Neutrophil (primary cell): ENCODE results near the gene ANKS1A.

Experiments
- H3K27ac ChIP-seq: fragments of 200-600 bp; sonication (generic); 2 replicates; pipeline ENCODE4 v1.5.1; 2016; ENCODE audit warnings: mild to moderate bottlenecking, moderate library complexity
- H3K27me3 ChIP-seq: fragments of 200-600 bp; sonication (generic); 2 replicates; pipeline ENCODE4 v1.6.0; 2016; ENCODE audit warnings: mild to moderate bottlenecking
- H3K36me3 ChIP-seq: fragments of 200-600 bp; sonication (generic); 2 replicates; pipeline ENCODE4 v1.5.1; 2017
- H3K4me1 ChIP-seq, 2 experiments: fragments of 200-600 bp in 1 of 2; sonication (generic) in 1 of 2; 1 replicate in 1 of 2; 2 replicates in 1 of 2; pipeline versions ENCODE4 v1.5.1 to v1.6.1; 2013 to 2016; ENCODE audit warnings: low read depth in 1 of 2, low read length in 1 of 2, mild to moderate bottlenecking in 1 of 2, moderate library complexity in 1 of 2; ENCODE audit not compliant: control insufficient read depth in 1 of 2, insufficient read depth in 1 of 2
- H3K4me3 ChIP-seq, 2 experiments: fragments of 200-600 bp in 1 of 2; sonication (generic) in 1 of 2; 1 replicate in 1 of 2; 2 replicates in 1 of 2; pipeline ENCODE4 v1.5.1; 2013 to 2016; ENCODE audit warnings: low read depth in 1 of 2, low read length in 1 of 2, mild to moderate bottlenecking in 1 of 2, moderate library complexity in 1 of 2
- H3K9me3 ChIP-seq: fragments of 200-600 bp; sonication (generic); 2 replicates; pipeline ENCODE4 v1.5.1; 2016
- CTCF ChIP-seq: fragments of 200-600 bp; sonication (generic); IDR thresholded peaks from 2 replicates; pipeline ENCODE4 v1.5.1; 2016; ENCODE audit warnings: antibody characterized with exemption

The ANKS1A gene

DNA sequence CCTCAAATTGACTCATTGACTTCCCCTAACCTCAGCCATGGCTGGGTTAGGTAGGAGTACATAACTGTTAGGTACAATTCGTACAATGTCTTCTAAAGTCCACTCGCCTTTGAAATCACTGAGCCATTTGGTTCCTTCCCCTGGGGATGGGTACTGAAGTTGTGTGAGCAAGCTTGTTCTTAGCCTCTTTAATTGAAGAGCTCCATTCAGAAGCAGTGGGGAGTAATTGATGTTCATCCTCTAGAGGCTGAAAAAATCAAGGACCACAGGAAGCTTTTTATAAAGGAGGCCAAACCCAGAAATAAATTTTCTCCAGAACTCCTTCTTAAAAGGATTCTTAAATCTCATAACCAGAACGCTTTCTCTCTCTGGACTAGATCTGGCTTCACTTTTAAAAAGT lies 60.6 kb downstream of the ANKS1A start:
- TF ChIP-seq CTCF: no peak

GRCh38 chr6:34950849-34951248 lies 61.8 kb downstream of the ANKS1A start:
- no peak overlapping the region for H3K27ac ChIP-seq
- peaks cover 0 to 4% of the 10 kb centered on the region in 2 experiments for H3K4me1 ChIP-seq
- H3K27me3 ChIP-seq: no peaks in the 10 kb centered on the region
- no peaks in the 10 kb centered on the region for H3K9me3 ChIP-seq
- H3K4me3 ChIP-seq: no peak overlapping the region
- no peak for TF ChIP-seq CTCF
- H3K36me3 ChIP-seq: no peaks in the 10 kb centered on the region

More for the DNA sequence above, 60.6 kb downstream of the ANKS1A start:
- Histone ChIP-seq H3K9me3 (no peaks in the 10 kb centered on the region), H3K27me3 (no peaks in the 10 kb centered on the region), H3K27ac (no peak overlapping the region), H3K36me3 (no peaks in the 10 kb centered on the region), H3K4me1 (no peaks in the 10 kb centered on the region), H3K4me3 (no peak overlapping the region)

GRCh38 chr6:34951731-34952130 lies 62.7 kb downstream of the ANKS1A start:
- no peak for TF ChIP-seq CTCF
- Histone ChIP-seq H3K9me3 (no peaks in the 10 kb centered on the region), H3K27me3 (no peaks in the 10 kb centered on the region), H3K27ac (no peak overlapping the region), H3K36me3 (no peaks in the 10 kb centered on the region), H3K4me3 (no peak overlapping the region), H3K4me1 (peaks cover 0 to 4% of the 10 kb centered on the region in 2 experiments)

DNA sequence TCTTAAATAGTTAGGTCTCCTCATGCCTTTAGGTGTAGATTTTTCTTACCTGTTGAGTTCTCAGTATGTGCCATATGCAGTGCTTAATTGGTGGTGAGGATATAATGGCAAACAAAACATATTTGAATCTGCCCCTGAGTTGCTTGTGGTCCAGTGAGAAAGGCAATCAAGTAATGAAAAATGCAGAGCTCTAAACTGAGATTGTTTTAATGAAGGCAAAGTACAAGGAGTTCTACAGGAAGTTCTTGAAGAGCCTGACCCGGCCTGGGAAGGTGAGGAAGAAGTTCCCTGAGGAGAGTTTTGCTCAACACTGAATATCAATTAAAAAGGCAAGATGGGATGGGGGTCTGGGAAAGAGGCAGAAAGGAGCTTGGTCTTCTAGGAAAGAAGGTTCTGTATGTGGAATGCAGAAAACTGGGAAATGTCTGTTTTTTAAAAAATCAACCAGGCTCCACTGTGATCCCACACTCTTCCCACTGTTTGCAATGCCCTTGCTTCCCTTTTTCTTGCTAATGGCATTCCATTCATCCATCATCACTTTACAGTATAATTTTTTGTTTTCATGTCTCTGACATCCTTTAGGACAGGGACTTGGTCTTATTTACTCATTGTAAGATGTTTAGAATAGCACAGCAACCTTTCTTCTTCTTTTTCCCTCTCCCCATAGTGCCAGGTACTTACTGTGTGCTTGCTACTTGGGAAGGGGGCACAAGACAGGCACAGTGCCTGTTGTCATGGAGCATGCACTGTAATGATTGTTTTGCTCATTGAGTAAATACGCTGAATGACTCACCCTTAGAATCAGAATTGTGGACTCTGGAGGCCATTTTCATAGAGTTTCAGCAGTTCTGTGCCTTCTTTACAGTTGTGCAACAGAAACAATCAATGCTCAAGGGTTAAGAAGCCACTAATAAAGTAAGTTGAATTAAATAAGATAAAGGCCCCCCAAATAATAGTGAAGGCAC lies 64.3 kb downstream of the ANKS1A start:
- Histone ChIP-seq H3K9me3 (no peaks in the 10 kb centered on the region), H3K4me1 (peaks cover 0 to 4% of the 10 kb centered on the region in 2 experiments), H3K4me3 (no peak overlapping the region), H3K27me3 (no peaks in the 10 kb centered on the region), H3K27ac (no peak overlapping the region), H3K36me3 (peaks cover 7% of the 10 kb centered on the region)
- TF ChIP-seq CTCF: no peak

DNA sequence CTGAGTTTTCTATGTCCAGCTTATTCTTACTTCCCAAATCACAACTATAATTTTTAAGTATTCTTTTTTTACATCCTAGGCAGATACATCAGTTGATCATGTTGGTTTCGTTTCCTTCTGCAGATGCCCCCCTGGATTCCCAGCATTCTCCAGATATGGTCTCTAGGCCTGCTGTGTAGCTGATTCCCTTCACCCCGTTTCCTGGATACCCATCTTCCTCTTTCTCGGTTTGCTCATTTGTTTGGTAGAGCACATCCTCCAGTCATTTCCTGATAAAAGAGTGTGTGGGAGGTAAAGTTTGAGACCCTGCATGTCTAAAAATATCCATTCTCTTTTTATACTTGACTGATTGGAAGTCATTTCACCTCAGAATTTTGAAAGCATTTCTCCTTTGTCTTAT lies 66.4 kb downstream of the ANKS1A start:
- no peak overlapping the region for H3K27ac ChIP-seq
- H3K4me1 ChIP-seq: peaks cover 0 to 10% of the 10 kb centered on the region in 2 experiments
- H3K27me3 ChIP-seq: no peaks in the 10 kb centered on the region
- no peaks in the 10 kb centered on the region for H3K9me3 ChIP-seq
- no peak for TF ChIP-seq CTCF
- peaks cover 14% of the 10 kb centered on the region for H3K36me3 ChIP-seq
- H3K4me3 ChIP-seq: no peak overlapping the region
